GM12874 (cell line): Measurements from ENCODE around the gene TMEM51.

Experiments used
- CTCF ChIP-seq: IDR thresholded peaks from 2 replicates; pipeline ENCODE4 v1.5.1; 2011; ENCODE audit warnings: low read depth, mild to moderate bottlenecking, control low read depth, low read length, moderate library complexity; ENCODE audit not compliant: insufficient read depth

Gene TMEM51

GRCh38 chr1:15181564-15181963, 28.0 kb downstream of the TMEM51 start:
- no peak for TF ChIP-seq CTCF

DNA sequence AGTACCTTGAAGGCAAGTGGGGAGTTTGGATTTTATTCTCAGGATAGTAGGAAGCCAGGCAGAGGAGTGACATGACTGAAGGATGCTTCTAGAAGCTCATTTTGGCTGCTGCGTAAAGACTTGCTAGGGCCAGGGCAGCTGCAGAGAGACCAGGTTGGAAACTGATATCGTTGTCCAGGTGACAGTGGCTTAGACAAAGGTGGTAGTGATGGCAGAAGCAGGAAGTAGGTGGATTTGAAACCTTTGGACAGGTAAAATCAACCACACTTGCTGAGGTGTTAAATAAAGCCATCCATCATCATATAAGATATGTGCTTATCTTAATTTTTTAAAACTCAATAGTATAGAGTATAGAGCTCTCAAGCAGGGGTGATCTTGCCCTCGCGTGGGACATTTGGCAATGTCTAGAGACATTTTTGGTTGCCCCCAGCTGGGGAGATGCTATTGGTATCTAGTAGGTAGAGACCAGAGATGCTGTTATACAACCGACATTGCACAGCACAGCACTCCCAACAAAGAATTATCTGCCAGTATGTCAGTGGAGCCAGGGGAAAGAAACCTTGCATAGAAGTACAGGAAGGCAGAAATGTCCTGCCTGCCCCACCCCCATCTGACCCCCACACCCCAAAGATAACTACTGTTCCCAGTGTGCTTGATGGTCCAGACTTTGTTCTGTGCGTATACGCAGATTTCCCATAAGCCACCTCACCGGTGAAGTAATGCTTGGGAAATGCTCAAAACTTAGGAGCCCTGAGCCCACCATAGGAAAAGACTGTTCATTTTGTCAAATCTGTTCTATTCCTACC, 31.1 kb downstream of the TMEM51 start:
- TF ChIP-seq CTCF, result no peak

GRCh38 chr1:15185617-15186016, 32.1 kb downstream of the TMEM51 start:
- TF ChIP-seq CTCF, result no peak

- no peak for TF ChIP-seq CTCF
Observed at GRCh38 chr1:15186073-15186845, 32.7 kb downstream of the TMEM51 start.

DNA sequence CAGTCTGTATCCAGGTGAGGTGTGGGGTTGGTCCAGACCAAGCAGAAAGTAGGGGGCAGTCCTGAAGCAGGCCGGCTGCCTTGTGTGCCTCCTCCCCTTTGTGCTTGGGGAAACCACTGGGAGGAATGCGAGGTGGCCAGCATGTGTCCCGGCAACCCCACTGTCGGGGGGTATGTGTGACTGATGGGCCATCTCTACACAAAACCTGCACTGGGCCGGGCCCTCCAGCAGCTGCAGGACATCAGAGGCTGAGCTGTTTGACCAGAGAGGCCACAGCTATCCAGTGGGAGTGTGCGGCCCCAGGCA, 33.3 kb downstream of the TMEM51 start:
- TF ChIP-seq CTCF, result no peak

DNA sequence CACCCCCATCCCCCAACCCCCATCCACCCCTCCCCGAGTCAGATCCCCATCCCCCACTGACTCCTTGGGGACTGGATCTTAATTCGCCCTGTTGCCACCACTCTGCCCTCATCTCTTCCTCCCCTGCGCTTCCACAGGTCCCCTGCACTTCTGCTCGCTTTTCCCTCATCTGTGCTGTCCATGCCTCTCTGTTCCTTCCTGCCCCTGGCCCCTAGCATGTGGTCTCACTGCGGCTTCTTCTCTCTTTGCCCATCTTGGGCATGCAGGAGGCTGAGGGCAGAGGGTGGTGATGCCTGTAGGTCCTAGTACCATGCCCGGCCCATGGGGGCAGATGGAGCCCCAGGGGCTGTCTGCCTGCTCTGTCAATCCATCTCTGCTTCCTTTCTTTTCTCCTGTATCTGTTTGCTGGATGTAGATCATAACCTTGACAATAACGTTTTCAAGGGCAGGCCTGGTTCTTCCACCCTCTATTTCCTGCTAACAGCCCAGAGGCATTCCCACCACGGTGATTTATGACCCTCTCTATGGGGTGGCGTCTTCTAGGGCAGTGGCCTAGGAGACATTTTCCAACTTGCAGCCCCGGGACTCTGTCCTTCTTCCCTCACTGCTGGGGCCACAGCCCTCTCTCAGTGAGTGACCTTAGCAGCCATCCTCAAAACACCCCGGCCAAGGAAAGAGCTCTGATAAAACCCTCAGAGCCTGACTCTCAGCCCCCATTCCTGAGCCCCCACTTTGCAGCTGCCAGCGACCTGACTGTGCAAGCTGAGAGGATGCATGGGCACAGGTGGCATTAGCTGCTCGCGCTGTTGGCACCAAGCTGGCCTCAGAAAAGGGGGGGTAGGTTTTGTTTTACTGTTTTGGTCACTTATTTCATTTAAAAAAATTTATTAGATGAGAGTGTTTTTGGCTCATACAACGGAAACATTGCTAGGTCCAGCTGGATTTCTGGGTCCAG, 33.9 kb downstream of the TMEM51 start:
- no peak for TF ChIP-seq CTCF

GRCh38 chr1:15188130-15188524, 34.6 kb downstream of the TMEM51 start:
- TF ChIP-seq CTCF, result no peak
